ENCODE data around the gene TRNT1. TPM values are rescaled to one million over a fixed set of nuclear protein-coding genes. Genes with fewer than 3 reads are reported as not detected.

The TRNT1 gene
- total RNA-seq, 1 donor from 2014 or later, result 12.1 TPM

DNA sequence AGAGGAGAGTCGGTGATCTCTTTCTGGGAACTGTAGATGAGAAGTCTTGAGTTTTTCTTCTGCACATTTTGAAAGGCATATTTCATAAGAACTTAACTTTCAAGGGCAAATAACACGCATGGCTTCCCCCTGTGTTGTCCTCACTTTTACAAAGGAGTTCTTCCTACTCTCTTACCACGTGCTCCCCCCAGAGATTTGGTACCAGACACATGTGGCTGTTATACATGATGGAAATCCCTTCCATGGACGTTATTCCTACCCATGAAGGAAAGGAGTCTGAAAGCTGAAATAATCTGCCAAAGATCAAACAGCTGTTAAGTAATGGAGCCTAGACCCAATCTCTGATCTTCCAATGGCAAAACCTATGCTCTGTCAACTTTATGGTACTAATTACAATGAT is 20.9 kb upstream of the TRNT1 start:
- DNase-seq (ENCODE audit: low spot score), result no peak
- Mint-ChIP-seq H3K4me1 (ENCODE audit: unreplicated experiment) (no peaks in the 10 kb centered on the region), H3K36me3 (ENCODE audit: low read depth, unreplicated experiment) (no peaks in the 10 kb centered on the region), H3K4me3 (ENCODE audit: unreplicated experiment) (no peak overlapping the region), H3K9me3 (ENCODE audit: unreplicated experiment) (peaks cover 33% of the 10 kb centered on the region), H3K27ac (ENCODE audit: unreplicated experiment) (no peak overlapping the region), H3K27me3 (ENCODE audit: unreplicated experiment) (no peaks in the 10 kb centered on the region)
- TF ChIP-seq CTCF (IDR thresholded peaks at IDR 0.05; ENCODE audit: unreplicated experiment), result no peak

GRCh38 chr3:3107181-3107580 is 19.6 kb upstream of the TRNT1 start:
- H3K36me3 Mint-ChIP-seq (ENCODE audit: low read depth, unreplicated experiment), result no peaks in the 10 kb centered on the region
- H3K4me1 Mint-ChIP-seq (ENCODE audit: unreplicated experiment), result no peaks in the 10 kb centered on the region
- H3K9me3 Mint-ChIP-seq (ENCODE audit: unreplicated experiment), result peaks cover 35% of the 10 kb centered on the region
- H3K27me3 Mint-ChIP-seq (ENCODE audit: unreplicated experiment), result no peaks in the 10 kb centered on the region
- no peak for TF ChIP-seq CTCF (IDR thresholded peaks at IDR 0.05; ENCODE audit: unreplicated experiment)
- no peak overlapping the region for H3K27ac Mint-ChIP-seq (ENCODE audit: unreplicated experiment)
- no peak for DNase-seq (ENCODE audit: low spot score)
- no peak overlapping the region for H3K4me3 Mint-ChIP-seq (ENCODE audit: unreplicated experiment)

DNA sequence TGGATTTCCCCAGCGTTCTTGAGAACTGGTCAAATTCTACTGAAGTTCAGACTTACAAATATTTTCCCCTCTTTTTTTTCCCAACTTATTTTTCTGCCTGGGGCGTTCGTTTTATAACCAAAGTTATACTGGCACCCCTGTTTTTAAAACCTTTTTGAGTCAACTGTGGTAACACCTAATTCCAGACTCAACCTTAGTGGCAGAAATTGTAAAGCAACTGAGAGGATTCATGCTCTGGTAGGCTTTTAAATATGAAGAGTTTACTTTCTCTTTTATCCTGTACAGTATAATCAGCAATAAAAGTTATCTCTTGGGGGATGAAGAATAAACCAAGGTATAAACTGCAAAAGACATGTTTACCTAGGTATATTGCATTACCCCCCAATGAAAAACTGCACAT is 18.9 kb upstream of the TRNT1 start:
- TF ChIP-seq CTCF (IDR thresholded peaks at IDR 0.05; ENCODE audit: unreplicated experiment), result no peak
- Mint-ChIP-seq H3K27ac (ENCODE audit: unreplicated experiment) (no peak overlapping the region), H3K9me3 (ENCODE audit: unreplicated experiment) (peaks cover 34% of the 10 kb centered on the region)

DNA sequence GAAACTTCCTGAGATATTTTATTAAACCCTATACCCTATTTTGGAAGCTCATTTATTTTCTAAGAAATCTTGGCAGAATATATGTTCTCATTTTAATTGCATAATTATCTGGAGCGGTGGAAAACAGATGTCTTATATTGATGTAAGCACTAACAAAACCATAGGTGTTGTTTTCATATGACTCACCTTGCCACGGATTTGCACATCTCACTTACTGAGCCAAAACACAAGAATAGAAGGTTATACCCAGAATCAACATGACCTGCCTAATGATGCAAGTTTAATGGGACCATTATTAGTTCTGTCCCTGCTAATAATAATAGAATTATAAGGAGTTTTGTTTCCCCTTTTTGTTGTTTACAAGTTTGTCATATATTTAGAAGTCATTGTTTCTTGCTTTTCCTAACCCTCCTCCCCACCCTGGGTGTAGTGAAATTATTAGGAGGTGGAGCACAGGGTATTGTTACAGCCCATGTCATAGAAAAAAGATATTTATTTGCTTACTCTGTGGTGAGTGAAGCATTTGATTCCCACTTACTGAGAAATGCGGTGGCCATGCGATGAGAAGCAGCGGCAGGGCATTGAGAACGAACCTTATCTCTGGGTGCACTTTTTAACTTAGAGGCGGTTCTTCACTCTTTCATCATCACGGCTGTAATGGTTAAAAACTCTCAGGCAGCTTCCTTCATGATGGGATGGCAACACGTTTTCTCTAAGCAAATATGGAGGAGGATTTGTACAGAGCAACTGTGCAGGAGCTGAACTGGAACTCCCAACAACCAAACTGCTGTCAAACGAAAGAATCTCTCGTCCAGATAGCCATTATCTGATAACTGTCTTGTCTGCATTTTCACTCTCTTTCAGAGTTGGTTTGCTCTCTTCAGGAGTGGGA is 17.1 kb upstream of the TRNT1 start:
- TF ChIP-seq CTCF (IDR thresholded peaks at IDR 0.05; ENCODE audit: unreplicated experiment), result no peak
- no peaks in the 10 kb centered on the region for H3K36me3 Mint-ChIP-seq (ENCODE audit: low read depth, unreplicated experiment)
- peaks cover 34% of the 10 kb centered on the region for H3K9me3 Mint-ChIP-seq (ENCODE audit: unreplicated experiment)
- no peak overlapping the region for H3K4me3 Mint-ChIP-seq (ENCODE audit: unreplicated experiment)
- no peaks in the 10 kb centered on the region for H3K4me1 Mint-ChIP-seq (ENCODE audit: unreplicated experiment)
- H3K27ac Mint-ChIP-seq (ENCODE audit: unreplicated experiment), result no peak overlapping the region
- no peak for DNase-seq (ENCODE audit: low spot score)
- no peaks in the 10 kb centered on the region for H3K27me3 Mint-ChIP-seq (ENCODE audit: unreplicated experiment)

More for the DNA sequence above, 18.9 kb upstream of the TRNT1 start:
- Mint-ChIP-seq H3K4me1 (ENCODE audit: unreplicated experiment) (no peaks in the 10 kb centered on the region), H3K36me3 (ENCODE audit: low read depth, unreplicated experiment) (no peaks in the 10 kb centered on the region), H3K27me3 (ENCODE audit: unreplicated experiment) (no peaks in the 10 kb centered on the region), H3K4me3 (ENCODE audit: unreplicated experiment) (no peak overlapping the region)
- no peak for DNase-seq (ENCODE audit: low spot score)

DNA sequence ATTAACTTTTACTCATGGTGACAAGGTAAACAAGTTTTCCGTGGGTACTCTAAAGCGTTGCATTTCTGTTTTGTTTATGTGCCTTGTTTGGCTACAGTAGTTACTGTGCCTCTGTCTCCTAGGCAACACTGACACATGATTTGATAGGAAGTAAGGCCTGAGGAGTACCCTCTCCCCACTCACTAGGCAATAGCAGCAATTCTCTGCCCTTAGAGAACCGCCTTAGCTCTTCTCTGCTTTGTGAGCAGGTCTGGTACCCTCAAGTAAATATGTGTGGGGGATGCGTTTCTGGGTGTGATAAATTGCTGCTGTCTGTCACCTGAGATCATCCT is 16.5 kb upstream of the TRNT1 start, which contains the start of gene IL5RA:
TSS of gene IL5RA (minus strand) at position 76 of the 332 bp plus-strand sequence. CDS start 5,390 bp downstream, outside the sequence.
- H3K27me3 Mint-ChIP-seq (ENCODE audit: unreplicated experiment), result no peaks in the 10 kb centered on the region
- no peak within 1 kb of the TSS for H3K4me3 Mint-ChIP-seq (ENCODE audit: unreplicated experiment)
- no peak within 1 kb of the TSS for H3K27ac Mint-ChIP-seq (ENCODE audit: unreplicated experiment)
- H3K4me1 Mint-ChIP-seq (ENCODE audit: unreplicated experiment), result no peaks in the 10 kb centered on the region
- no peak for DNase-seq (ENCODE audit: low spot score)
- H3K36me3 Mint-ChIP-seq (ENCODE audit: low read depth, unreplicated experiment), result no peaks in the 10 kb centered on the region
- TF ChIP-seq CTCF (IDR thresholded peaks at IDR 0.05; ENCODE audit: unreplicated experiment), result no peak
- peaks cover 33% of the 10 kb centered on the region for H3K9me3 Mint-ChIP-seq (ENCODE audit: unreplicated experiment)
